H1 (cell line): Measurements from ENCODE around the gene ZBTB46. TPM values are rescaled to one million over a fixed set of nuclear protein-coding genes. Genes with fewer than 3 reads are reported as not detected.

Source experiments
- CBX8 ChIP-seq: fragments of 300-800, 300-1000 bp; sonication (generic); IDR thresholded peaks from 2 replicates; pipeline ENCODE4 v1.7.1; 2016; ENCODE audit warnings: low read depth, low read length, borderline replicate concordance
- CREB1 ChIP-seq: IDR thresholded peaks from 2 replicates; pipeline ENCODE4 v1.6.1; 2012; ENCODE audit warnings: inconsistent platforms
- POLR2AphosphoS5 ChIP-seq: IDR thresholded peaks from 2 replicates; pipeline ENCODE4 v1.6.1; 2011; ENCODE audit warnings: low read depth, low read length
- RBBP5 ChIP-seq: IDR thresholded peaks from 2 replicates; pipeline ENCODE4 v1.7.1; 2012; ENCODE audit warnings: low read depth, mild to moderate bottlenecking, inconsistent platforms, low read length, moderate library complexity, borderline replicate concordance
- RNF2 ChIP-seq: fragments of 200-900, 300-1000 bp; sonication (generic); IDR thresholded peaks from 2 replicates; pipeline ENCODE4 v1.7.1; 2016; ENCODE audit warnings: borderline replicate concordance, low read depth, mild to moderate bottlenecking, antibody characterized with exemption, low read length; ENCODE audit not compliant: poor library complexity, severe bottlenecking; ENCODE audit errors: missing control alignments
- USF2 ChIP-seq: IDR thresholded peaks from 2 replicates; pipeline ENCODE4 v1.6.1; 2011; ENCODE audit warnings: low read length, improper control_type of control experiment
- YY1 ChIP-seq: IDR thresholded peaks from 2 replicates; pipeline ENCODE4 v1.6.1; 2011; ENCODE audit warnings: low read depth, mild to moderate bottlenecking, low read length
- polyA plus RNA-seq, 7 experiments: library from polyadenylated mRNA; depleted of rRNA in 3 of 7; stranded (reverse) in 5 of 7; unstranded in 2 of 7; fragments of >200 nt in 5 of 7; fragments of 200-250 nt in 2 of 7; gene quantifications; 1 replicate in 5 of 7; 2 replicates in 1 of 7; 4 replicates in 1 of 7; pipeline versions ENCODE4 v1.2.1 to v1.2.3, GENCODE V29; 2011 to 2013; ENCODE audit warnings: missing spikeins in 2 of 7, mixed read lengths in 2 of 7
- total RNA-seq: library from RNA; stranded (reverse); fragmentation: NEBNext Ultra II Directional; extraction: Animal tissue kit (Norgen Biotek cat#: 25700); gene quantifications from 2 replicates; pipeline ENCODE4 v1.2.1, GENCODE V29; 2021

Gene ZBTB46
- total and polyA plus RNA-seq, 2 of the 8 experiments (the other 6 are each of a cell fraction or from before 2014, with no cell fraction given), result 6.4 to 22.4 TPM

GRCh38 chr20:63745424-63745805, 85.6 kb downstream of the ZBTB46 start (continued):
- no peak for TF ChIP-seq RNF2
- no peak for TF ChIP-seq CREB1
- no peak for TF ChIP-seq USF2
- no peak for TF ChIP-seq RBBP5
- TF ChIP-seq CBX8, result no peak
- TF ChIP-seq POLR2AphosphoS5, result no peak
- no peak for TF ChIP-seq YY1
